K562 (cell line): ENCODE measurements around the gene CIB1. TPM values are rescaled to one million over a fixed set of nuclear protein-coding genes. Genes with fewer than 3 reads are reported as not detected.

ENCODE experiments used
- ATAC-seq: fragments of 200-7000 bp; cut with Tn5 transposase; 3 replicates; pipeline ENCODE4 v1.9.1; 2020; ENCODE audit warnings: moderate library complexity
- BruUV-seq: library from RNA; stranded (reverse); fragments of 400-500 nt; replicated peaks from 2 replicates; lab custom pipeline; 2021; lab: Mats Ljungman, UMichigan
- CTCF ChIA-PET: fragments of 300-600 bp; formaldehyde crosslinking; extraction: SDS; loops from one replicate; lab custom pipeline; 2021; ENCODE audit warnings: low intra/inter-chr PET ratio; lab: Yijun Ruan, JAX
- POLR2A ChIA-PET: fragments of 300-600, 350-650 bp; sonication (Branson Sonifier 250); formaldehyde crosslinking; extraction: SDS; loops from one replicate; lab custom pipeline; 2021; ENCODE audit warnings: antibody characterized with exemption, inconsistent platforms; lab: Yijun Ruan, JAX
- DNase-seq, 4 experiments: peaks; one replicate each; pipeline versions ENCODE4 v3.0.0 to v3.0.0-alpha.2; 2011 to 2018; ENCODE audit warnings: low spot score in 3 of 4, mixed read lengths in 3 of 4; ENCODE audit errors: extremely low read depth in 1 of 4
- FAIRE-seq: peaks from 2 replicates; lab custom pipeline; 2011; peaks lifted over from hg19 to GRCh38; lab: Jason Lieb, UNC
- H2AFZ ChIP-seq: 2 replicates; pipeline ENCODE4 v1.6.0; 2011; ENCODE audit warnings: low read depth, low read length, control low read depth, inconsistent platforms
- H3K27ac ChIP-seq: fragments of 200-600 bp; 3 replicates; pipeline ENCODE4 v1.8.0; 2011; ENCODE audit warnings: low read depth, mild to moderate bottlenecking, control low read depth, inconsistent platforms, low read length, moderate library complexity, mixed read lengths; ENCODE audit errors: extremely low read depth
- H3K27me3 ChIP-seq, 2 experiments: fragments of 300-600 bp in 1 of 2; 2 replicates in 1 of 2; 3 replicates in 1 of 2; pipeline versions ENCODE4 v1.6.0 to v1.8.0; 2011; ENCODE audit warnings: inconsistent platforms in 2 of 2, low read length in 2 of 2, mild to moderate bottlenecking in 1 of 2, mixed read lengths in 1 of 2, moderate library complexity in 1 of 2; ENCODE audit not compliant: control insufficient read depth in 2 of 2, insufficient read depth in 2 of 2
- H3K36me3 ChIP-seq: fragments of 300-600 bp; 3 replicates; pipeline ENCODE4 v1.8.0; 2011; ENCODE audit warnings: mild to moderate bottlenecking, low read length, inconsistent platforms; ENCODE audit not compliant: control insufficient read depth, insufficient read depth
- H3K4me1 ChIP-seq, 2 experiments: fragments of 200-600 bp in 1 of 2; replicated peaks in 1 of 2; 2 replicates in 1 of 2; 3 replicates in 1 of 2; pipeline versions ENCODE4 v1.5.1 to v1.8.0; 2011; ENCODE audit warnings: inconsistent platforms in 2 of 2, low read length in 2 of 2, mild to moderate bottlenecking in 1 of 2, mixed read lengths in 1 of 2, moderate library complexity in 1 of 2; ENCODE audit not compliant: control insufficient read depth in 2 of 2, insufficient read depth in 2 of 2
- H3K4me2 ChIP-seq: 2 replicates; pipeline ENCODE4 v1.6.1; 2011; ENCODE audit warnings: low read length, control low read depth, inconsistent platforms, mixed read lengths; ENCODE audit not compliant: insufficient read depth
- H3K4me3 ChIP-seq: fragments of 200-600 bp; sonication (generic), shearing (Covaris generic); 2 replicates; pipeline ENCODE4 v1.5.1; 2016; ENCODE audit warnings: control low read depth, inconsistent platforms
- H3K79me2 ChIP-seq: fragments of 200-600 bp; 3 replicates; pipeline ENCODE4 v1.8.0; 2011; ENCODE audit warnings: low read length, inconsistent platforms; ENCODE audit not compliant: control insufficient read depth, insufficient read depth
- H3K9ac ChIP-seq, 2 experiments: 2 replicates each; pipeline versions ENCODE4 v1.6.0 to v1.6.1; 2011; ENCODE audit warnings: low read depth in 2 of 2, low read length in 2 of 2, control low read depth in 1 of 2, inconsistent platforms in 1 of 2, mild to moderate bottlenecking in 1 of 2, mixed read lengths in 1 of 2; ENCODE audit not compliant: insufficient read depth in 1 of 2
- H3K9me1 ChIP-seq: one replicate; pipeline ENCODE4 v1.6.0; 2011; ENCODE audit warnings: inconsistent platforms, mild to moderate bottlenecking, low read length, moderate library complexity; ENCODE audit not compliant: control insufficient read depth, insufficient read depth
- H3K9me3 ChIP-seq: replicated peaks from 2 replicates; pipeline ENCODE4 v1.5.1; 2011; ENCODE audit warnings: low read depth, low read length, inconsistent platforms; ENCODE audit not compliant: control insufficient read depth, insufficient read depth
- H4K20me1 ChIP-seq: replicated peaks from 2 replicates; pipeline ENCODE4 v1.6.1; 2011; ENCODE audit warnings: low read length, inconsistent platforms, mixed read lengths; ENCODE audit not compliant: control insufficient read depth, insufficient read depth
- BHLHE40 ChIP-seq: IDR thresholded peaks from 2 replicates; pipeline ENCODE4 v1.6.1; 2011; ENCODE audit warnings: low read length, improper control_type of control experiment
- ERF ChIP-seq: fragments of 450-650 bp; formaldehyde crosslinking; IDR thresholded peaks from 2 replicates; pipeline ENCODE4 v1.4.0; 2020; ENCODE audit warnings: mild to moderate bottlenecking, mixed read lengths
- IFI16 ChIP-seq: fragments of 250-450 bp; sonication (Bioruptor Pico); IDR thresholded peaks from 2 replicates; pipeline ENCODE4 v2.1.2; 2022; ENCODE audit warnings: mild to moderate bottlenecking, inconsistent platforms
- KAT7 ChIP-seq: sonication (generic); formaldehyde crosslinking; IDR thresholded peaks from 2 replicates; pipeline ENCODE4 v1.8.0; 2022; ENCODE audit warnings: missing genetic modification reagents, mild to moderate bottlenecking, borderline replicate concordance
- NFIC ChIP-seq: fragments of 450-650 bp; IDR thresholded peaks from 2 replicates; pipeline ENCODE4 v1.6.1; 2017; ENCODE audit warnings: mild to moderate bottlenecking, inconsistent platforms
- NR2C2 ChIP-seq, 2 experiments: fragments of 200-800 bp in 1 of 2; sonication (Bioruptor generic) in 1 of 2; sonication (generic) in 1 of 2; formaldehyde crosslinking in 1 of 2; IDR thresholded peaks; 2 replicates each; pipeline versions ENCODE4 v1.6.1 to v1.8.0; 2016 to 2022; ENCODE audit warnings: mild to moderate bottlenecking in 1 of 2, missing compliant biosample characterization in 1 of 2, missing genetic modification characterization in 1 of 2, missing genetic modification reagents in 1 of 2
- PCBP1 ChIP-seq: fragments of 200-400 bp; formaldehyde crosslinking; IDR thresholded peaks from 2 replicates; pipeline ENCODE4 v1.6.1; 2018; ENCODE audit warnings: mild to moderate bottlenecking, low read depth, low read length; ENCODE audit not compliant: poor library complexity, severe bottlenecking
- RAD51 ChIP-seq: fragments of 450-650 bp; IDR thresholded peaks from 2 replicates; pipeline ENCODE4 v1.7.1; 2016; ENCODE audit warnings: low read depth, mild to moderate bottlenecking, borderline replicate concordance
- SP1 ChIP-seq: sonication (generic); formaldehyde crosslinking; IDR thresholded peaks from 2 replicates; pipeline ENCODE4 v1.8.1; 2022; ENCODE audit warnings: mild to moderate bottlenecking, missing genetic modification reagents
- SRSF1 ChIP-seq: fragments of 200-400 bp; formaldehyde crosslinking; IDR thresholded peaks from 2 replicates; pipeline ENCODE4 v1.6.1; 2017; ENCODE audit warnings: mild to moderate bottlenecking, low read depth, low read length, moderate library complexity
- ZFX ChIP-seq: sonication (generic); formaldehyde crosslinking; IDR thresholded peaks from 2 replicates; pipeline ENCODE4 v1.8.0; 2022; ENCODE audit warnings: mild to moderate bottlenecking, missing genetic modification reagents, moderate library complexity
- ZNF146 ChIP-seq: IDR thresholded peaks from one replicate; pipeline ENCODE4 v1.6.1; 2018; ENCODE audit warnings: missing compliant biosample characterization; ENCODE audit not compliant: unreplicated experiment
- WGBS: fragments of 100-300 bp; shearing (Covaris generic); methylation state at CpG from one replicate; pipeline ENCODE4 v1.1.6; 2016; ENCODE audit warnings: low coverage, mixed read lengths; ENCODE audit not compliant: insufficient coverage; ENCODE audit errors: missing lambda C conversion rate; 5-methylcytosine and 5-hydroxymethylcytosine counted together
- in situ Hi-C: fragments of 300-500 bp; cut with MboI; formaldehyde crosslinking; loops from 4 replicates; pipeline ENCODE4 v1.15.0; 2018; ENCODE audit warnings: inconsistent platforms, mixed read lengths
- intact Hi-C: fragments of 100-400 bp; cut with micrococcal nuclease; formaldehyde crosslinking; loops from 2 replicates; pipeline ENCODE4 v1.14.2; 2022
- polyA plus RNA-seq, 8 experiments: library from polyadenylated mRNA; depleted of rRNA in 4 of 8; stranded (reverse) in 5 of 8; unstranded in 3 of 8; fragments of >200 nt; fragmentation: Nextera tagmentation in 2 of 8; fragmentation: Illumina TruSeq in 1 of 8; extraction: Ambion mirVana in 2 of 8; extraction: Trizol in 1 of 8; gene quantifications; 2 replicates each; pipeline versions ENCODE4 v1.2.1 to v1.2.3, GENCODE V29; 2011 to 2014; ENCODE audit warnings: inconsistent platforms in 1 of 8, missing spikeins in 1 of 8
- total RNA-seq, 7 experiments: library from RNA; depleted of rRNA in 6 of 7; stranded (reverse); fragments of >200 nt in 6 of 7; fragmentation: Illumina TruSeq in 2 of 7; extraction: Trizol in 2 of 7; gene quantifications; 2 replicates each; pipeline versions ENCODE4 v1.2.1 to v1.2.3, GENCODE V29; 2011 to 2021; ENCODE audit warnings: low replicate concordance in 1 of 7
- TF ChIP-seq, protein P1 (sequence below): sonication (generic); formaldehyde crosslinking; IDR thresholded peaks from 2 replicates; pipeline ENCODE4 v1.4.0; 2020; ENCODE audit warnings: mild to moderate bottlenecking, missing genetic modification reagents
- TF ChIP-seq, protein P2 (sequence below): fragments of 250-450 bp; sonication (Bioruptor Pico); IDR thresholded peaks from 2 replicates; pipeline ENCODE4 v1.4.0; 2020; ENCODE audit warnings: mild to moderate bottlenecking
- TF ChIP-seq, protein P3 (sequence below), 2 experiments: fragments of 450-650 bp in 1 of 2; sonication (generic) in 1 of 2; formaldehyde crosslinking in 1 of 2; IDR thresholded peaks in 1 of 2; conservative IDR thresholded peaks in 1 of 2; 2 replicates each; pipeline versions ENCODE4 v1.6.1 to v1.8.1; 2016 to 2023; ENCODE audit warnings: mild to moderate bottlenecking in 2 of 2, moderate library complexity in 2 of 2, inconsistent platforms in 1 of 2, missing genetic modification reagents in 1 of 2

CIB1 gene
- total and polyA plus RNA-seq, 9 of the 15 experiments (the other 6 are each of a cell fraction or from before 2014, with no cell fraction given): 14.9 to 136 (median 64.5) TPM

DNA sequence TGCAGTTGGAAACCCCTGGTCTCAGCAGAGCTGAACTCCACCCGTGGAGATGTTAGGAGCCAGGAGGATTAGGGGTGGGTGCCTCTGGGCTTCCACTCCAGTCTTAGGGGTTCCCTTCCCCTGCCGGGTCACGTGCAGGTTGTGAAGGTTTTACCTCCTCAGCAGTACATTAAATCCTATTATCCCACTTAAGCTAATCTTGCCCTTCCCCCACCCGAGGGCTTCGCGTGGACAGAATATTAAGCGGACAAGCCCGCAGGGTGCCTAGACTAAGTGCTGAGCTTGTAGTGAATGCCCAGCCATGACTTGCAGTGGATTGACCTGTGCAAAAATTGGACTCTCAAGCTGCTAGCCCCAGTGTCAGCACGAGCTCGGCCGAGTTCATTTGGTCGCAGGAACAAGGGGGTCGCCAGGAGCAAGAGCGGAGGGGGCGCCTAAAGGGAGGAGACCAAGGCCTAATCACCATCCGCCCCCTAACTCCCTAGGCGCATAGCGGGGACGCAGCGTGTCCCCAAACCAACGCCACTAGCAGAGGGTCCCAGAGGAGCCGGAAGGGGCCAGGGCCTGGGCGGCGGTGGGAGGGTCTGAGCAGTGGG lies 33.1 kb downstream of the CIB1 start:
- intact Hi-C loops: loop anchor here (2.0 kb wide), 1 partner anchor 16 kb away; no protein-coding TSS in a partner anchor
- BruUV-seq: no TSS peak
- in situ Hi-C loops: no loop called here
- H3K4me2 ChIP-seq: peak overlapping the region; percentile 79
- no peaks in the 10 kb centered on the region for H3K27me3 ChIP-seq
- ChIA-PET CTCF (no interaction called here), POLR2A (interaction anchor here (0.5 to 4.2 kb wide), 17 partner anchors 9 to 1098 kb away, joined by 3 to 24 read pairs (median 4); partner anchors contain the start of genes CIB1 and GDPGP1)
- no peaks in the 10 kb centered on the region for H3K9me1 ChIP-seq
- ATAC-seq (peak; percentile 14), DNase-seq (peak in 1 of 4 experiments; percentile 27), FAIRE-seq (peak; percentile 32)
- H3K4me3 ChIP-seq: peak overlapping the region; percentile 83
- 17% methylated on average over 21 of the region's 24 CpGs for WGBS
- H3K4me1 ChIP-seq: peaks cover 26 to 29% of the 10 kb centered on the region in 2 experiments; a peak in 4 of 5 replicates
- peak overlapping the region; percentile 63 for H3K27ac ChIP-seq
- peak overlapping the region; percentile 61 for H2AFZ ChIP-seq
- H3K79me2 ChIP-seq: peaks cover 62% of the 10 kb centered on the region
- 0 out of 2 replicates have a peak, but pooled peaks cover 12% of the 10 kb centered on the region for H4K20me1 ChIP-seq
- peak overlapping the region; percentile 64 to 93; a peak in 3 of 4 replicates for H3K9ac ChIP-seq
- no peaks in the 10 kb centered on the region for H3K9me3 ChIP-seq
- H3K36me3 ChIP-seq: peaks cover 34% of the 10 kb centered on the region; the same call in 2 of the 3 replicates
- TF ChIP-seq, protein P1, sequence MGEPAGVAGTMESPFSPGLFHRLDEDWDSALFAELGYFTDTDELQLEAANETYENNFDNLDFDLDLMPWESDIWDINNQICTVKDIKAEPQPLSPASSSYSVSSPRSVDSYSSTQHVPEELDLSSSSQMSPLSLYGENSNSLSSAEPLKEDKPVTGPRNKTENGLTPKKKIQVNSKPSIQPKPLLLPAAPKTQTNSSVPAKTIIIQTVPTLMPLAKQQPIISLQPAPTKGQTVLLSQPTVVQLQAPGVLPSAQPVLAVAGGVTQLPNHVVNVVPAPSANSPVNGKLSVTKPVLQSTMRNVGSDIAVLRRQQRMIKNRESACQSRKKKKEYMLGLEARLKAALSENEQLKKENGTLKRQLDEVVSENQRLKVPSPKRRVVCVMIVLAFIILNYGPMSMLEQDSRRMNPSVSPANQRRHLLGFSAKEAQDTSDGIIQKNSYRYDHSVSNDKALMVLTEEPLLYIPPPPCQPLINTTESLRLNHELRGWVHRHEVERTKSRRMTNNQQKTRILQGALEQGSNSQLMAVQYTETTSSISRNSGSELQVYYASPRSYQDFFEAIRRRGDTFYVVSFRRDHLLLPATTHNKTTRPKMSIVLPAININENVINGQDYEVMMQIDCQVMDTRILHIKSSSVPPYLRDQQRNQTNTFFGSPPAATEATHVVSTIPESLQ (CRISPR knock-in tag): no peak
- TF ChIP-seq IFI16 (CRISPR knock-in tag) (no peak), NR2C2 (CRISPR knock-in tag; IDR thresholded peaks at IDR 0.05) (0 out of 2 replicates have a peak, but pooled peaks have one; percentile 28), NR2C2 (tag; IDR thresholded peaks at IDR 0.05) (no peak), KAT7 (peak; percentile 52; the same call in 1 of the 2 replicates), NFIC (no peak), ZNF146 (CRISPR knock-in tag) (no peak), BHLHE40 (peak; percentile 72), SP1 (CRISPR knock-in tag) (peak; percentile 39), ZFX (peak; percentile 47; the same call in 1 of the 2 replicates), SRSF1 (no peak), ERF (CRISPR knock-in tag) (0 out of 2 replicates have a peak, but pooled peaks have one; percentile 31), PCBP1 (no peak), RAD51 (peak; percentile 37; the same call in 1 of the 2 replicates)
- TF ChIP-seq, protein P2, sequence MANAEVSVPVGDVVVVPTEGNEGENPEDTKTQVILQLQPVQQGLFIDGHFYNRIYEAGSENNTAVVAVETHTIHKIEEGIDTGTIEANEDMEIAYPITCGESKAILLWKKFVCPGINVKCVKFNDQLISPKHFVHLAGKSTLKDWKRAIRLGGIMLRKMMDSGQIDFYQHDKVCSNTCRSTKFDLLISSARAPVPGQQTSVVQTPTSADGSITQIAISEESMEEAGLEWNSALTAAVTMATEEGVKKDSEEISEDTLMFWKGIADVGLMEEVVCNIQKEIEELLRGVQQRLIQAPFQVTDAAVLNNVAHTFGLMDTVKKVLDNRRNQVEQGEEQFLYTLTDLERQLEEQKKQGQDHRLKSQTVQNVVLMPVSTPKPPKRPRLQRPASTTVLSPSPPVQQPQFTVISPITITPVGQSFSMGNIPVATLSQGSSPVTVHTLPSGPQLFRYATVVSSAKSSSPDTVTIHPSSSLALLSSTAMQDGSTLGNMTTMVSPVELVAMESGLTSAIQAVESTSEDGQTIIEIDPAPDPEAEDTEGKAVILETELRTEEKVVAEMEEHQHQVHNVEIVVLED (CRISPR knock-in tag): no peak
- TF ChIP-seq, protein P3, sequence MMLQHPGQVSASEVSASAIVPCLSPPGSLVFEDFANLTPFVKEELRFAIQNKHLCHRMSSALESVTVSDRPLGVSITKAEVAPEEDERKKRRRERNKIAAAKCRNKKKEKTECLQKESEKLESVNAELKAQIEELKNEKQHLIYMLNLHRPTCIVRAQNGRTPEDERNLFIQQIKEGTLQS (IDR thresholded peaks at IDR 0.05): no peak
- TF ChIP-seq, protein P3 (CRISPR knock-in tag; conservative IDR thresholded peaks at IDR 0.05): no peak
